GM23338 (cell line): ENCODE data around the gene CHRNB4. TPM values are rescaled to one million over a fixed set of nuclear protein-coding genes. Genes with fewer than 3 reads are reported as not detected.

Experiments
- ATAC-seq: fragments of 200-7000 bp; cut with Tn5 transposase; 3 replicates; pipeline ENCODE4 v1.9.1; 2020
- DNase-seq: peaks from one replicate; pipeline ENCODE4 v3.0.0-alpha.2; 2015; ENCODE audit warnings: low spot score
- H2AFZ ChIP-seq: fragments of 200-600 bp; sonication (generic); 2 replicates; pipeline ENCODE4 v1.8.0; 2016; ENCODE audit warnings: antibody characterized with exemption, mild to moderate bottlenecking, moderate library complexity
- H3F3A ChIP-seq: fragments of 200-600 bp; sonication (generic); replicated peaks from 2 replicates; pipeline ENCODE4 v1.8.0; 2017; ENCODE audit warnings: antibody characterized with exemption, mixed run types, low read depth
- H3K27ac ChIP-seq: fragments of 200-600 bp; sonication (generic); 2 replicates; pipeline ENCODE4 v1.6.1; 2016; ENCODE audit warnings: low read depth
- H3K27me3 ChIP-seq: fragments of 200-600 bp; sonication (generic); 2 replicates; pipeline ENCODE4 v1.8.0; 2016; ENCODE audit warnings: mild to moderate bottlenecking, mixed run types, moderate library complexity; ENCODE audit not compliant: insufficient read depth
- H3K36me3 ChIP-seq: fragments of 200-600 bp; sonication (generic); 2 replicates; pipeline ENCODE4 v1.8.0; 2016; ENCODE audit warnings: mild to moderate bottlenecking; ENCODE audit not compliant: insufficient read depth
- H3K4me1 ChIP-seq: fragments of 200-600 bp; sonication (generic); 2 replicates; pipeline ENCODE4 v1.8.0; 2016; ENCODE audit warnings: mild to moderate bottlenecking, moderate library complexity; ENCODE audit not compliant: insufficient read depth
- H3K4me2 ChIP-seq: fragments of 200-600 bp; sonication (generic); 2 replicates; pipeline ENCODE4 v1.7.1; 2017; ENCODE audit warnings: mixed run types
- H3K4me3 ChIP-seq: fragments of 200-600 bp; sonication (generic); 2 replicates; pipeline ENCODE4 v1.6.1; 2016; ENCODE audit warnings: mixed run types
- H3K79me2 ChIP-seq: fragments of 200-600 bp; sonication (generic); replicated peaks from 2 replicates; pipeline ENCODE4 v1.8.0; 2017; ENCODE audit warnings: mild to moderate bottlenecking; ENCODE audit not compliant: insufficient read depth
- H3K9me2 ChIP-seq: fragments of 200-600 bp; sonication (generic); 2 replicates; pipeline ENCODE4 v1.8.0; 2017; ENCODE audit not compliant: insufficient read depth
- H4K20me1 ChIP-seq: fragments of 200-600 bp; sonication (generic); replicated peaks from 2 replicates; pipeline ENCODE4 v1.8.0; 2017; ENCODE audit warnings: mild to moderate bottlenecking; ENCODE audit not compliant: insufficient read depth
- H3K27ac Mint-ChIP-seq: 2 replicates; pipeline ENCODE4 v1.8.0; 2020; ENCODE audit warnings: inconsistent platforms, mild to moderate bottlenecking, moderate library complexity, mixed read lengths
- H3K27me3 Mint-ChIP-seq: 3 replicates; pipeline ENCODE4 v1.8.0; 2022; ENCODE audit warnings: low read depth, mild to moderate bottlenecking, moderate library complexity, mixed read lengths, inconsistent platforms; ENCODE audit not compliant: insufficient read depth, poor library complexity
- H3K36me3 Mint-ChIP-seq: 3 replicates; pipeline ENCODE4 v1.8.0; 2021; ENCODE audit warnings: low read depth, mild to moderate bottlenecking, inconsistent platforms, moderate library complexity, mixed read lengths
- H3K4me1 Mint-ChIP-seq: 3 replicates; pipeline ENCODE4 v1.8.0; 2020; ENCODE audit warnings: mild to moderate bottlenecking, inconsistent platforms, mixed read lengths
- H3K4me3 Mint-ChIP-seq: 3 replicates; pipeline ENCODE4 v1.8.0; 2021; ENCODE audit warnings: moderate library complexity, mild to moderate bottlenecking, inconsistent platforms, mixed read lengths
- H3K9me3 Mint-ChIP-seq: 3 replicates; pipeline ENCODE4 v1.8.0; 2020; ENCODE audit warnings: moderate library complexity, mild to moderate bottlenecking, inconsistent platforms, mixed read lengths
- CTCF ChIP-seq, 2 experiments: fragments of 200-600 bp in 1 of 2; sonication (generic) in 1 of 2; conservative IDR thresholded peaks; 2 replicates each; pipeline versions ENCODE4 v1.5.1 to v1.6.1; 2016 to 2017; ENCODE audit warnings: antibody characterized with exemption in 2 of 2, low read depth in 2 of 2, mild to moderate bottlenecking in 2 of 2, moderate library complexity in 1 of 2
- EZH2 ChIP-seq: fragments of 200-600 bp; sonication (generic); IDR thresholded peaks from one replicate; pipeline ENCODE4 v1.8.0; 2017; ENCODE audit warnings: antibody characterized with exemption, mild to moderate bottlenecking, low read depth; ENCODE audit not compliant: unreplicated experiment
- NANOG ChIP-seq: IDR thresholded peaks from 2 replicates; pipeline ENCODE4 v1.6.1; 2016; ENCODE audit warnings: antibody characterized with exemption, borderline replicate concordance
- REST ChIP-seq: IDR thresholded peaks from one replicate; pipeline ENCODE4 v1.6.1; 2018; ENCODE audit warnings: antibody characterized with exemption; ENCODE audit not compliant: unreplicated experiment
- ZNF114 ChIP-seq: fragments of 250-450 bp; sonication (Bioruptor Pico); IDR thresholded peaks from 2 replicates; pipeline ENCODE4 v1.5.0; 2020; ENCODE audit warnings: mild to moderate bottlenecking, moderate library complexity
- polyA plus RNA-seq: library from polyadenylated mRNA; unstranded; fragments of >200 nt; fragmentation: Nextera tagmentation; extraction: Ambion mirVana; gene quantifications from 2 replicates; pipeline ENCODE4 v1.2.1, GENCODE V29; 2016
- total RNA-seq: library from RNA; depleted of rRNA; stranded (reverse); fragments of >200 nt; shearing (Covaris generic); gene quantifications from 2 replicates; pipeline ENCODE4 v1.2.3, GENCODE V29; 2014

The CHRNB4 gene
- total and polyA plus RNA-seq, 2 experiments from 2014 or later: 1.4 to 1.6 TPM

GRCh38 chr15:78627348-78627747 lies 13.7 kb downstream of the CHRNB4 start:
- no peak for ATAC-seq
- Mint-ChIP-seq H3K4me1 (no peaks in the 10 kb centered on the region; the same call in 2 of the 3 replicates), H3K27ac (no peak overlapping the region), H3K36me3 (no peaks in the 10 kb centered on the region; the same call in 2 of the 3 replicates), H3K27me3 (peaks cover 1% of the 10 kb centered on the region), H3K4me3 (no peak overlapping the region), H3K9me3 (no peaks in the 10 kb centered on the region; the same call in 2 of the 3 replicates)
- Histone ChIP-seq H3K36me3 (no peaks in the 10 kb centered on the region), H4K20me1 (no peaks in the 10 kb centered on the region), H3K27me3 (peaks cover 9% of the 10 kb centered on the region), H3K4me2 (no peak overlapping the region), H3F3A (no peaks in the 10 kb centered on the region), H3K4me1 (no peaks in the 10 kb centered on the region), H3K27ac (no peak overlapping the region), H3K79me2 (no peaks in the 10 kb centered on the region), H2AFZ (no peak overlapping the region), H3K4me3 (no peak overlapping the region), H3K9me2 (no peaks in the 10 kb centered on the region)
- DNase-seq: no peak
- no peak for TF ChIP-seq EZH2
- no peak for TF ChIP-seq ZNF114 (CRISPR knock-in tag)
- TF ChIP-seq CTCF (conservative IDR thresholded peaks at IDR 0.05; ENCODE audit: low read depth in 2 of 2): no peak
- no peak for TF ChIP-seq REST

GRCh38 chr15:78626381-78626995 lies 14.5 kb downstream of the CHRNB4 start:
- H3K4me1 ChIP-seq: no peaks in the 10 kb centered on the region
- Mint-ChIP-seq H3K27me3 (peaks cover 8% of the 10 kb centered on the region), H3K4me3 (no peak overlapping the region), H3K4me1 (peaks cover 4% of the 10 kb centered on the region; the same call in 2 of the 3 replicates), H3K9me3 (no peaks in the 10 kb centered on the region), H3K27ac (no peak overlapping the region), H3K36me3 (no peaks in the 10 kb centered on the region; the same call in 2 of the 3 replicates)
- H3K4me3 ChIP-seq: no peak overlapping the region
- ATAC-seq (no peak), DNase-seq (no peak)
- H3K27me3 ChIP-seq: peaks cover 17% of the 10 kb centered on the region
- H3K9me2 ChIP-seq: no peaks in the 10 kb centered on the region
- H3K79me2 ChIP-seq: no peaks in the 10 kb centered on the region
- H3K4me2 ChIP-seq: no peak overlapping the region
- H3F3A ChIP-seq: no peaks in the 10 kb centered on the region
- H3K27ac ChIP-seq: no peak overlapping the region
- H4K20me1 ChIP-seq: no peaks in the 10 kb centered on the region
- H2AFZ ChIP-seq: no peak overlapping the region
- no peak for TF ChIP-seq NANOG
- H3K36me3 ChIP-seq: no peaks in the 10 kb centered on the region
